Osteocyte (in vitro differentiated cells): Measurements from ENCODE around the gene SRP54. TPM values are rescaled to one million over a fixed set of nuclear protein-coding genes. Genes with fewer than 3 reads are reported as not detected.

ENCODE experiments used
- DNase-seq: peaks from one replicate; pipeline ENCODE4 v3.0.0; 2021; ENCODE audit warnings: mixed read lengths; ENCODE audit not compliant: unreplicated experiment; ENCODE audit errors: extremely low spot score
- H3K27ac Mint-ChIP-seq: one replicate; pipeline ENCODE4 v1.8.0; 2021; ENCODE audit warnings: mild to moderate bottlenecking, mixed read lengths; ENCODE audit not compliant: unreplicated experiment
- H3K27me3 Mint-ChIP-seq: one replicate; pipeline ENCODE4 v1.8.0; 2021; ENCODE audit warnings: mixed read lengths; ENCODE audit not compliant: unreplicated experiment
- H3K36me3 Mint-ChIP-seq: one replicate; pipeline ENCODE4 v1.8.0; 2021; ENCODE audit warnings: mixed read lengths; ENCODE audit not compliant: unreplicated experiment
- H3K4me1 Mint-ChIP-seq: one replicate; pipeline ENCODE4 v1.8.0; 2021; ENCODE audit warnings: mixed read lengths; ENCODE audit not compliant: unreplicated experiment
- H3K4me3 Mint-ChIP-seq: one replicate; pipeline ENCODE4 v1.8.0; 2021; ENCODE audit warnings: mild to moderate bottlenecking, moderate library complexity, mixed read lengths; ENCODE audit not compliant: unreplicated experiment
- H3K9me3 Mint-ChIP-seq: one replicate; pipeline ENCODE4 v1.8.0; 2021; ENCODE audit warnings: mixed read lengths; ENCODE audit not compliant: unreplicated experiment
- total RNA-seq: library from RNA; stranded (reverse); gene quantifications from 2 replicates; pipeline ENCODE4 v1.2.1, GENCODE V29; 2021
- TF ChIP-seq, protein P1 (sequence below): fragments of 200-600 bp; sonication (generic); IDR thresholded peaks from 2 replicates; pipeline ENCODE4 v1.5.0; 2021; ENCODE audit warnings: antibody characterized with exemption, mild to moderate bottlenecking, moderate library complexity

The SRP54 gene
- total RNA-seq, 1 donor from 2014 or later, result 59.7 TPM

DNA sequence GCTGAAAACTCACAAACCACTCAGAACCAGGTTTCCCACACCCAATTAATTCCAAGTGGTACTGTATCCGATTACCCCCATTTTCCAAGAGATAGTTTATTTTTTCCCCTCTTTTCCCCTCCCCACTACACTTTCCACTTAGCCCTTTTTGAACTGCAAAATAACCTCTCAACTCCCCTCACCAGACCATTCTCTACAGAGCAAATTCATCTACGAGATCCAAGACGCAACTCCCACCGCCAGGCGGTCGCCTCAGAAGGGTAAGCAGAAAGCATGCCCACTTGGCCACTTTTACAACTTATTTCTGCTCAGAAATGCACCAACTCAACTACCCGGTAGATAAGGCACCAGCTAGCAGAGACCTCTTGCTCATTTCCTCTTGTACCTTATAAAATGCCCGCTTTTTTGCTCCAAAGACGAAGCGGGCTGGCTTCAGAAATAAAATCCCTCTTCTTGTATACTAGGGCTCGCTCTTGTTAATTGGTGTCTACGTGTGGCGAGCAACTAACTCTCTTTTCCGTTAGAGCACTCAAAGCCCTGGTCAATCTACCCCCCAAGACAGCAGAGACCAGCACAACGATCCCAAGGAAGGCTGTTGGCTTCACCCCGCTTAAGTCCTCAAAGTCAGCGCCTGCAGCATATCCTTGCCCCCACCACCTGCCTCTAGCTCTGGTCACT, 910 bp upstream of the SRP54 start:
- DNase-seq, result no peak
- Mint-ChIP-seq H3K4me1 (peaks cover 29% of the 10 kb centered on the region), H3K9me3 (no peaks in the 10 kb centered on the region), H3K36me3 (peaks cover 6% of the 10 kb centered on the region), H3K4me3 (no peak overlapping the region), H3K27me3 (no peaks in the 10 kb centered on the region), H3K27ac (no peak overlapping the region)
- TF ChIP-seq, protein P1, sequence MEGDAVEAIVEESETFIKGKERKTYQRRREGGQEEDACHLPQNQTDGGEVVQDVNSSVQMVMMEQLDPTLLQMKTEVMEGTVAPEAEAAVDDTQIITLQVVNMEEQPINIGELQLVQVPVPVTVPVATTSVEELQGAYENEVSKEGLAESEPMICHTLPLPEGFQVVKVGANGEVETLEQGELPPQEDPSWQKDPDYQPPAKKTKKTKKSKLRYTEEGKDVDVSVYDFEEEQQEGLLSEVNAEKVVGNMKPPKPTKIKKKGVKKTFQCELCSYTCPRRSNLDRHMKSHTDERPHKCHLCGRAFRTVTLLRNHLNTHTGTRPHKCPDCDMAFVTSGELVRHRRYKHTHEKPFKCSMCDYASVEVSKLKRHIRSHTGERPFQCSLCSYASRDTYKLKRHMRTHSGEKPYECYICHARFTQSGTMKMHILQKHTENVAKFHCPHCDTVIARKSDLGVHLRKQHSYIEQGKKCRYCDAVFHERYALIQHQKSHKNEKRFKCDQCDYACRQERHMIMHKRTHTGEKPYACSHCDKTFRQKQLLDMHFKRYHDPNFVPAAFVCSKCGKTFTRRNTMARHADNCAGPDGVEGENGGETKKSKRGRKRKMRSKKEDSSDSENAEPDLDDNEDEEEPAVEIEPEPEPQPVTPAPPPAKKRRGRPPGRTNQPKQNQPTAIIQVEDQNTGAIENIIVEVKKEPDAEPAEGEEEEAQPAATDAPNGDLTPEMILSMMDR, result peak; percentile 44

DNA sequence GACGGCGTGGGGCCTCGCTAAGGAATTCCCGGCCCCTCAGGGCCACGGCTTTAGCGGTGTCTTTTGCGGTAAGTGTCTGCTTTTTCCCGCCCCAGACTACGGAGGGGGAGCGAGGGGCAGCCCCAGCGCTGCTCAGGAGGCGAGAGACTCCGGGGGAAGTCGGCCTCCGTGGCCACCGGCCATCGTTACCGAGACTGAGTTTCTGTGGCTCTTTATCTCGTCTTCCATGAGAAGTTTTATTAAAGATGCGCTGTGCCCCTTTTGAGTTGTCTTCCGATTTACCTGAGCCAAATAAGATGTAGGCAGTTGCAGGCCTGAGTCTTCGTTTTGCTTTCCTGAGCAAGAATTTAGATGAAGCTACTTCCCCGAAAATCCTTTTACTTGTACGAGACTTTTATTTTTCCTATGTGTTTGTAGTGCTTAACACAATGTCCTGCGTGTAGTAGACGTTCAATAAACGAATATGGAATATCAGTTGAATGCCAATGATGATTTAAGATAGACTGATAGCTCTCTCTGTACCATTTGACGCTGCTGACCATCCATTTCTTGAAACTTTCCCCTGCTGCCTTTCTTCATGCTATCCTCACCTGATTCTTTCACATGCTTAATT, 462 bp downstream of the SRP54 start:
- no peak for DNase-seq
- H3K9me3 Mint-ChIP-seq, result no peaks in the 10 kb centered on the region
- TF ChIP-seq, protein P1, result no peak
- peaks cover 6% of the 10 kb centered on the region for H3K36me3 Mint-ChIP-seq
- peaks cover 33% of the 10 kb centered on the region for H3K4me1 Mint-ChIP-seq
- H3K4me3 Mint-ChIP-seq, result no peak overlapping the region
- H3K27ac Mint-ChIP-seq, result no peak overlapping the region
- H3K27me3 Mint-ChIP-seq, result no peaks in the 10 kb centered on the region

DNA sequence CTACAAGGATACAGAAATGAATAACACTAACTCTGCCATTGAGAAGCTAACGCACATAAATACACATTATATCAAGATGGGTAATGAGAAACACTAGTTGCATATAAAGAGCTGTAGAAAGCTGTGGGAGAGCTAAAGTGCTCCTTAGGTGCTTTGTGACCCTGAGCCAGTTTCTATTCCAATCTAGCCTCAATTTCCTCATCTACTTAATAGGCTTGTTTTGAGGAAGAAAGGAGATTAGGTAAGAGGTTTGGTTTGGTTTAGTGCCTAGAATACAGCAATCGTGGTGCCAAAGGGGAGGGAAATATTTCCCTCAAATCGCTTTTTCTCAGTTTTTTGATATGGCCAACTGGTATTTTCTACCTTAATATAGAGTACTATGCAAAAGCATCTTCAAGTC, 994 bp downstream of the SRP54 start:
- Mint-ChIP-seq H3K4me1 (peaks cover 33% of the 10 kb centered on the region), H3K27me3 (no peaks in the 10 kb centered on the region), H3K9me3 (no peaks in the 10 kb centered on the region), H3K4me3 (no peak overlapping the region), H3K36me3 (peaks cover 6% of the 10 kb centered on the region), H3K27ac (peak overlapping the region; percentile 18)
- DNase-seq, result no peak
- TF ChIP-seq, protein P1, result no peak

DNA sequence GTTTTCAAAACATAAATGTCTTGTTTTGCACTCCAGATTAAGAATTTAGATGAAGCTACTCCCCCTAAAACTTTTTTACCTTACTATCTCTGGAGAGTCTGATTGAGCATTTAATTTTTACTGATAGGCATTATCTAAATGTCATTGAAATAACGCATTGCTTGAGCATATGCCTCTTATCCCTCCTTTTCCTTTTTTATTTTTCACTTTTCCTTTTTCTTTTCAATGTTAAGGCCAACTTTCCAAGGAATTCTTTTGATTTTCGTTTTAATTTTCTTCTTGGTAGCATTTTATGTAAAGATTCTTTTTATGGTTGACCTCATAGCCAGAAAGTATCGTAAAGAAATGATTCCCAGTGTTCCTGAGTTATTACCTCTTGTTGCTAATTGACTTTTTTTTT, 2.9 kb downstream of the SRP54 start:
- Mint-ChIP-seq H3K9me3 (no peaks in the 10 kb centered on the region), H3K4me3 (no peak overlapping the region), H3K27me3 (no peaks in the 10 kb centered on the region), H3K36me3 (peaks cover 6% of the 10 kb centered on the region), H3K4me1 (peaks cover 24% of the 10 kb centered on the region), H3K27ac (no peak overlapping the region)
- TF ChIP-seq, protein P1, result no peak
- no peak for DNase-seq

DNA sequence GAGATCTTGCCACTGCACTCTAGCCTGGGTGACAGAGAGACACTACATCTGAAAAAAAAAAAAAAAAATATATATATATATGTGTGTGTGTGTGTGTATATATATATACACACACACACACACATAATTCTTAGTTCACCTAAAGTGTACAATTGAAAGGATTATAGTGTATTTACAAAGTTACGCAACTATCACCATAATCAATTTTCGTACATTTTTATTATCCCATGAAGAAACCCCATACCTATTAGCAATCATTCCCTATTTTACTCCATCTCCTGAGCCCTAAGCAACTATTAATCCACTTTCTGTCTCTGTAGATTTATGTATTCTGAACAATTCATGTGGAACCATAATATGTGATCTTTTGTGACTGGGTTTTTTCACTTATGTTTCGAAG, 4.4 kb downstream of the SRP54 start:
- no peaks in the 10 kb centered on the region for H3K27me3 Mint-ChIP-seq
- H3K4me3 Mint-ChIP-seq, result no peak overlapping the region
- no peaks in the 10 kb centered on the region for H3K9me3 Mint-ChIP-seq
- H3K36me3 Mint-ChIP-seq, result peaks cover 6% of the 10 kb centered on the region
- H3K4me1 Mint-ChIP-seq, result peaks cover 24% of the 10 kb centered on the region
- no peak for DNase-seq
- H3K27ac Mint-ChIP-seq, result no peak overlapping the region
- TF ChIP-seq, protein P1, result no peak
